ENCODE data around the gene RPS17. TPM values are rescaled to one million over a fixed set of nuclear protein-coding genes. Genes with fewer than 3 reads are reported as not detected.
A peak's percentile ranks its signal among the peaks of the same experiment; 100 is the strongest.

RPS17 gene
- total RNA-seq, 4 donors from 2014 or later: 1,206 to 4,149 (median 2,794) TPM

- no peak for DNase-seq
- H3K4me1 ChIP-seq: peaks cover 0 to 22% (median 15%) of the 10 kb centered on the region in 3 donors
- H3K27ac ChIP-seq: no peak overlapping the region
- no peak overlapping the region for H3K4me3 ChIP-seq
- no peaks in the 10 kb centered on the region for H3K36me3 ChIP-seq
- intact Hi-C loops (cut with DNase I): no loop called here
- H3K27me3 ChIP-seq: peaks cover 0 to 9% (median 0%) of the 10 kb centered on the region in 4 donors
- WGBS, 2 donors: 57 to 62% methylated on average over 3 of the region's 3 CpGs
- H3K9me3 ChIP-seq: no peaks in the 10 kb centered on the region
- TF ChIP-seq POLR2A (IDR thresholded peaks at IDR 0.05): no peak
- TF ChIP-seq CTCF (IDR thresholded peaks at IDR 0.05): no peak
Observed at GRCh38 chr15:82575335-82575734, 35.1 kb upstream of the RPS17 start.

DNA sequence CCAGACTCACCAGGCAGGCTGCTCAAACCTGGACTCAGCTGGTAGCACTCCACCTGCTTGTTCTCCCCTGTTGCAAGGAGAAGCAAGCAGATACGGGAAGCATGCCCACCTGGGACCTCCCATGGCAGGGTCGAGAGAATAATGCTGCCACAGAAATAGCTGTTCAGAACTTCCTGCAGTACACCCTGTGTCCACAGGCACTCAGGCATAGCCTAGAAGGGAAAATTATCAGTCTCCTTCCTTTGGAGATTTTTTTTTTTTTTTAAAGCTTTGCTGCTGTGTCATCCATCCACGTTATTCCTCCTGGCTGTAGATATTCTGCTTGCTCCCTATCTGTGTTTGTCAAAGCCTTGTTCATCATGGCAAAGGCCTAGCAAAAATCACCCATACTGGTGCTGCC is 32.7 kb upstream of the RPS17 start:
- no peaks in the 10 kb centered on the region for H3K36me3 ChIP-seq
- H3K4me3 ChIP-seq: no peak overlapping the region
- no peaks in the 10 kb centered on the region for H3K9me3 ChIP-seq
- peaks cover 0 to 9% (median 0%) of the 10 kb centered on the region in 4 donors for H3K27me3 ChIP-seq
- H3K4me1 ChIP-seq: peaks cover 0 to 22% (median 15%) of the 10 kb centered on the region in 3 donors
- intact Hi-C loops (cut with DNase I): no loop called here
- no peak for DNase-seq
- 65 to 75% methylated on average over 3 of the region's 3 CpGs for WGBS, 2 donors
- no peak overlapping the region for H3K27ac ChIP-seq
- no peak for TF ChIP-seq POLR2A (IDR thresholded peaks at IDR 0.05)
- TF ChIP-seq CTCF (IDR thresholded peaks at IDR 0.05): no peak

GRCh38 chr15:82572311-82572710 is 32.1 kb upstream of the RPS17 start:
- Histone ChIP-seq H3K36me3 (no peaks in the 10 kb centered on the region), H3K9me3 (no peaks in the 10 kb centered on the region), H3K4me1 (peaks cover 0 to 22% (median 15%) of the 10 kb centered on the region in 3 donors), H3K27ac (peak overlapping the region in 3 of 4 donors; percentile 62 to 90 (median 77)), H3K27me3 (peaks cover 0 to 9% (median 0%) of the 10 kb centered on the region in 4 donors), H3K4me3 (peak overlapping the region in 3 of 4 donors; percentile 36 to 64 (median 43))
- TF ChIP-seq POLR2A (IDR thresholded peaks at IDR 0.05) (no peak), CTCF (IDR thresholded peaks at IDR 0.05) (no peak)
- intact Hi-C loops (cut with DNase I): no loop called here
- WGBS, 2 donors: 59 to 63% methylated on average over 4 of the region's 5 CpGs
- no peak for DNase-seq

DNA sequence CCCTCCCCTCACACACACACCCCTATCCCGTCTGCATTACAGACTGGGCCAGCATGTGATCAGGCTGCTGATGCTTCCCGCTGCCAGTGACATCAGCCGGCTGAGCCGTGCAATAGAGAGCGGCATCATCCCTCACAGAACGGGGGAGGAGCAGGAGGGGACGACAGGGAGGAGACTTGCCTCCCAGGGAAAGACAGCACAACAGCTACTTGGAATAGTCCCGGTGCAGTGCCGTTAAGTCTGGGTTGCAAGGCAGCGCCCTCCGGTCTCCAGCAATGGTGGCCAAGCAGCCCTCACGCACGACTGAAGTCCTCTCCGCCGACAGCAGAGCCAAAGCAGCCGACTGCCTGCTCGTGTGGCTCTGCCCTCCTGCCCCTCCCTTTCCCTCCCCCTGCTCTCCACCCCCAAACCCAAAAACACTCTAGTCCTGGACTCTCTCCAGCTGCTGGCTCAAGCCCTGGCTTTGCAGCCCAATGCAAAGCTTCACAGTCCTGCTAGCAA is 31.5 kb upstream of the RPS17 start:
- H3K27ac ChIP-seq: peak overlapping the region in 3 of 4 donors; percentile 62 to 90 (median 77)
- H3K36me3 ChIP-seq: no peaks in the 10 kb centered on the region
- no peak for DNase-seq
- peaks cover 0 to 9% (median 0%) of the 10 kb centered on the region in 4 donors for H3K27me3 ChIP-seq
- WGBS, 2 donors: 0 to 5% methylated on average over 3 to 9 of the region's 17 CpGs
- H3K4me3 ChIP-seq: peak overlapping the region; percentile 1 to 64 (median 40)
- H3K4me1 ChIP-seq: peaks cover 0 to 22% (median 15%) of the 10 kb centered on the region in 3 donors
- intact Hi-C loops (cut with DNase I): no loop called here
- H3K9me3 ChIP-seq: no peaks in the 10 kb centered on the region
- TF ChIP-seq CTCF (IDR thresholded peaks at IDR 0.05) (no peak), POLR2A (IDR thresholded peaks at IDR 0.05) (peak in 2 of 4 donors; percentile 13 to 20)

GRCh38 chr15:82570721-82571508 is 30.7 kb upstream of the RPS17 start:
- peak overlapping the region in 3 of 4 donors; percentile 62 to 90 (median 77) for H3K27ac ChIP-seq
- intact Hi-C loops (cut with DNase I): no loop called here
- TF ChIP-seq POLR2A (IDR thresholded peaks at IDR 0.05) (no peak), CTCF (IDR thresholded peaks at IDR 0.05) (no peak)
- no peaks in the 10 kb centered on the region for H3K9me3 ChIP-seq
- peak overlapping the region in 3 of 4 donors; percentile 36 to 64 (median 43) for H3K4me3 ChIP-seq
- H3K4me1 ChIP-seq: peaks cover 0 to 22% (median 15%) of the 10 kb centered on the region in 3 donors
- no peaks in the 10 kb centered on the region for H3K36me3 ChIP-seq
- no peak for DNase-seq
- peaks cover 0 to 9% (median 0%) of the 10 kb centered on the region in 4 donors for H3K27me3 ChIP-seq
- 65 to 72% methylated on average over 4 to 5 of the region's 7 CpGs for WGBS, 2 donors

Data from esophagus squamous epithelium (tissue), 5 donors.